NCI-H1105 (cell line): ENCODE results near the gene RBM46.
"Not testable (repeated sequence)": the region's sequence is repeated elsewhere in the genome, so short reads cannot be mapped to it uniquely, and the experiment has no call there.

ENCODE experiments used
- DNase-seq: peaks from one replicate; lab custom pipeline; 2025; lab: John Stamatoyannopoulos, UW

Gene RBM46

DNA sequence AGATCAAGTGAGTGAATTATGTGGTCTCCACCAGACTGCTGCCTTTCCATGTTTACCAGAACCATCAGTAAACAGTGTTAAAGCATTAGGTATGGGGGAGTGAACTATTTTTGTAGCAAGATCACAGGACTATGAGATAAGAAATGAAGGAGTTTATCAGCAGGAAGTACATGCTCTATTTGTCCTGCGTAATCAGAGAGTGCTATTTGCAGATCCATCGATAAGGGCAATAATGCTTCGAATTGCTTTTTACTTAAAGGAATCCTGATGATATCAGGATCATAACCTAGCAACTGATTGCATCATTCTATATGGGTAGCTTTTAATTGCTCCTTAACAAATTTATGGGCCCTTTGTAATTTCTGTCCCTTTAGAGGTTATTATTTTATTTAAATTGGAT lies 57.1 kb downstream of the RBM46 start:
- DNase-seq: no peak

DNA sequence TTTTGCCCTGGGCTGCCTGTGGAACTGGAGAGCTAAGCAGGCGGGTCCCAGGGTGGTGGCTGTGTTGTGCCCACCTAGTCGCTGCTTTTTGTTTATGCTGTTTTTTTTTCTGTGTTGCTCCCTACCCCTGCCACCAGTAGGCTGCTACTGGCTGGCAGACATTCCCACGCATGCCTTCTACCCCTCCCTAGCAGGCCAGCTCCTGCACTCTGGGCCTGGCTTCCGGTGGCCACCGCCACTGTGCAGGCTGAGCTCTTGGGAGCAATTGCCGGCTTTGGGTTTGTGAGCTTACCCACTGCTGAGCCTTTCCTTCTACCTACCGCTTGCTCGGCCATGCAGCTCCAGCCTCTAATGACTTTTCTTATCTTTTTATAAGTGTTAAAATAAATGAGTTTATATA lies 57.6 kb downstream of the RBM46 start:
- DNase-seq: no peak

DNA sequence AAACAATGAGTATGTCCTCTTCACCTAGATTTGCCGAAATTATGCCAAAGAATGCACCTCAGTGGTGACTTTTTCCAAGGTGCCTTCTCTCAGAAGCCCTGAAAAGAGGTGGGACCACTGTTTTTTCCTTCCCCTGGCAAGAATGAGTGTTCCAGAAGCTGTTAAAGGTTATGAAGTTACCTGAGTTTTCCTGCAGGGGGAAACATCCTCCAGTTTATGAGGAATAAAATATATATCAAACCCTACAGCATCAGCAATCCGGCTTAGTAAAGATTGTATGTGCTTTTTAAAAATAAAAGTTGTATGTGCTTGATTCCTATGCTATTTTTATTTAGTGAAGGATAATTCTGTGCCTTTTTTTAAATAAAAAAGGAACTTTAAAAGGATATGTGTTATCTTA lies 73.3 kb downstream of the RBM46 start:
- no peak for DNase-seq

DNA sequence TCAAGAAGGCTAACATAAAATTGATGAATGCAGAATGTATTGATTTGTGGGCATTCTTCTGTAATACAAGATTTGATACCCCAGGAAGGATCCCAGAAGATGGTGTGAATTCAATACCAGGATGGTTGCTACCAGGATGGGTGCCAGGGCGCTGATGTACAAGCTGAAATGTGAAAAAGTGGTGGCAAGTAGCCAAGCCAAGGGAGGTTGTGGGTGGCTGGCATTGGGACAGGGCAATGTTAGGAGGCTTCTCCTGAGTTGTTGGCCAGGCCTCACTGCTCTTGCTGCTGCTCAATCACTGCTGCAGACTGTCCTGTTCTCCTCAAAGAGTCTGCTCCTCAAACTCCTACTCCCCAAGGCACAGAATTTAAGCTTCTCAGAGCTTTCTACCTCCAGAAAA lies 77.1 kb downstream of the RBM46 start:
- DNase-seq: no peak

DNA sequence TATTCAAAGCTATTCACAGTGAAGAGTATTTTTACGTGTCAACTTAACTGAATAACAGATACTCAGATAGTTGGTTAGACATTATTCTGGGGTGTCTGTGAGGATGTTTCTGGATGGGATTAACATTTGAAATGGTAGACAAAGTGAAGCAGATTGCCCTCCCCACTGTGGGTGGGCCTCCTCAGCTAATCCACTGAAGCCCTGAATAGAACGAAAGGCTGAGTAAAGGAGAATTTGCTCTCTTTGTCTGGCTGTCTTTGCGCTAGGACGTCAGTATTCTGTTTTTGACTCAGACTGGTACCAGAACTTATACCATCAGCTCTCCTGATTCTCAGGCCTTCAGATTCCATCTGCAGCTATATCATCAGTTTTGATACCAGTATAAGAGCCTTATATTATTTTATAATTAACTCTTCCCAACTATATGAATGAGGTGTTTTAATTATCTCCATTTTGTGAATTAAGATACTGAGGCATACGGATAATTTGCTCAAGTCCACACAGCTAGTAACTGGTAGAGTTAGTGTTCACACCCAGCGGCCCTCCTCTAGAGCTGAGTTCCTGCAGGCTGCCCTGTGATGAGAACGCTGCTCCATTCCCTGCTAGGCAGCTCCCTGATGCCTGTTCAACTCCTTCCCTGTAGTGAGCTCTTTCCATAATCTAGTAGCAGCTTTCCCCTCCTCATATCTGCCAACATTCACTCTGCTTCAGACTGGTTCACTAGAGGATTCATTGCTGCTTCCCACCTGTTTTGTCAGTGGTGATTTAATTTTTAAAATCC lies 87.5 kb downstream of the RBM46 start:
- DNase-seq: no peak

DNA sequence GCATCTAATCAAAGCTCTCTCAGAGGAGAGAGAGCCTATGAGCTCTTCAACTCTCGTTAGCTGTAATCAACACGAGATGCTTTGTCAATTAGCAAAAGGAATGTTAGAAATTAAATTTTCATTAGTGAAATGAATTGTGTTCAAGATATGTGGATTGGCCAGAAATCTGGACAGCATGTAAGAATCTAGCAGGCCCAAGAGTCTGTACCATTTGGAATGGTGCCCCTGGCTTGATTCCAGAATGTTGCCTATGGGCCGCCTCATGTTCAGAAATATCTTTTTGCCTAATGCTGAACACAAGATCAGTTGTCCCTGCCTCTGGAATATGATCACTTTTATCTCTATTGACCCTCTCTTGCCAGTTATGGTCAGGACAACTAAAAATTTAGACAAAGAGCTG lies 88.2 kb downstream of the RBM46 start:
- DNase-seq: no peak

DNA sequence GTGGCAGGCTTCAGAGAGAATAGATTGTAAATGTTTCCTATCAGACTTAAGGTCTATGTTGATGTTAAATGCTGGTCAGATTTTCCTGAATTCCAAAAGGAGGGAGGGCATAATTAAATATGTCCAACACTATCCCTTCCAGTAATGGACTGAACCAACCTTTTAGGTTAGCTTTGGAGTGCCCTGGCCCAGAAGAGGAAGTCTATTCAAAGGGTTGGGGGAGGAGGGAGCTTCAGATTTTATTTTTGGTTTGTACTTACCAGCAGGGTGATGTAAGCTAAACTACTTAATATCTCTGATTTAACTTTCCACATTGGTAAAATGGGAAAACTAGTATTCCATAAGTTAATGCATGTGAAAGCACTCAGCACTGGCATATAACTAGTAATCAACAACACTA lies 91.1 kb downstream of the RBM46 start:
- no peak for DNase-seq

DNA sequence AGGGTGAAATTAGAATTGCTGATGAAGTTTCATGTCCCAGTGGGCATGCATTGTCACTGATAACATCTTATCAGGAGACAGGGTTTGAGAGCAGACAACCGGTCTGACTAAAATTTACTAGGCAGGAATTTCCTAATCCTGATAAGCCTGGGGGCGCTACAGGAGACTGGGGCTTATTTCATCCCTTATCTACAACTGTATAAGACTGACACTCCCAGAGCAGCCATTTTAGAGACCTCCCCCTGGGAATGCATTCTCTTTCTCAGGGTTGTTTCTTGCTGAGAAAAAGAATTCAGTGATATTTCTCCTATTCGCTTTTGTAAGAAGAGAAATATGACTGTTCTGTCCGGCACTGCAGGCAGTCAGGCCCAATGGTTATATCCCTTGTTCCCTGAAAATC lies 93.0 kb downstream of the RBM46 start:
- DNase-seq: not testable (repeated sequence)

DNA sequence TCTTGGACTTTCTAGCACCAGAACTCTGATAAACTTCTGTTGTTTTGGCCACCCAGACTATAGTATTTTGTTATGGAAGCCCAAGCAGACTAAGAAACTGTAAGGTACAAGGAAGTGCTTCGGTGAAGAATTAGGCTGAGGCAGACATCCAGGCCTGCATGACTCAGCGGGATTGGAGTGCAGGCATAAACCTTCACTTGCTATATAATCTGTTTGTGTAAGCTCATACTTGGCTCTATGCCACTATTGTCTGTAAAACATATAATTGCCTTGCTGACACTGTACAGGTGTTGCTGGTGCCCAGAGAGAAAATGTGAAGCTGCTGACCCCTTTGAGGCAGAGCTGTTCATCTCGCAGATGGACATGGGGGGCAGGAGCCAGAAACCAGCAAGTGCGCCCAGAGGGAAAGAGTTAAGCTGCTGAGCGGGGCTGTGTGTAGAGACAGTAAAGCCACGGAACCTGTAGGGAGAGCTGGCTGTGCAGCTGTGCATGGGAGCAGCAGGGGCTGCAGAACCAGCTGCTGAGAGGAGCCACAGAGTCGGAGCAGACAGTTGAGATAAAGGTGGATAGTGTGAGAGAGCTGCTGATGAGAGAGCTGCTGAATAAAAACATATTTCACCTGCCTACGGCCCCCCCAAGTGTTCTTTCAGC lies 96.2 kb downstream of the RBM46 start:
- DNase-seq: no peak
